A673 (cell line): ENCODE measurements around the gene KNCN. TPM values are rescaled to one million over a fixed set of nuclear protein-coding genes. Genes with fewer than 3 reads are reported as not detected.

Experiments used
- BruUV-seq: library from RNA; stranded (reverse); fragments of 400-500 nt; replicated peaks from 2 replicates; lab custom pipeline; 2021; lab: Mats Ljungman, UMichigan
- CTCF ChIA-PET: fragments of 300-600 bp; sonication (Branson Sonifier 250); formaldehyde crosslinking; loops from one replicate; lab custom pipeline; 2022; ENCODE audit warnings: antibody characterized with exemption; lab: Charles Lee
- POLR2A ChIA-PET: fragments of 300-600 bp; sonication (Branson Sonifier 250); formaldehyde crosslinking; loops from one replicate; lab custom pipeline; 2022; ENCODE audit warnings: antibody characterized with exemption; ENCODE audit not compliant: low non-redundant PET; lab: Charles Lee
- DNase-seq: peaks from one replicate; pipeline ENCODE4 v3.0.0-alpha.2; 2015; ENCODE audit warnings: low spot score
- H3K27ac ChIP-seq: fragments of 200-600 bp; sonication (generic); 2 replicates; pipeline ENCODE4 v1.5.1; 2016; ENCODE audit warnings: mixed run types, low read depth, mild to moderate bottlenecking, mixed read lengths, antibody characterized with exemption, low read length; ENCODE audit not compliant: poor library complexity, severe bottlenecking
- H3K27me3 ChIP-seq: fragments of 200-600 bp; sonication (generic); replicated peaks from 2 replicates; pipeline ENCODE4 v1.6.1; 2017; ENCODE audit warnings: mixed run types, low read depth, mild to moderate bottlenecking, mixed read lengths, antibody characterized with exemption, low read length; ENCODE audit not compliant: insufficient read depth, poor library complexity
- H3K36me3 ChIP-seq: fragments of 200-600 bp; sonication (generic); 2 replicates; pipeline ENCODE4 v1.6.1; 2016; ENCODE audit warnings: mixed run types, mild to moderate bottlenecking, mixed read lengths, antibody characterized with exemption, low read length; ENCODE audit not compliant: insufficient read depth, poor library complexity, severe bottlenecking
- H3K4me1 ChIP-seq: fragments of 200-600 bp; sonication (generic); 2 replicates; pipeline ENCODE4 v1.6.1; 2017; ENCODE audit warnings: mixed run types, mild to moderate bottlenecking, mixed read lengths, antibody characterized with exemption, low read length; ENCODE audit not compliant: insufficient read depth, poor library complexity, severe bottlenecking
- H3K4me3 ChIP-seq: fragments of 200-600 bp; sonication (generic); 2 replicates; pipeline ENCODE4 v1.5.1; 2016; ENCODE audit warnings: low read depth, mixed run types, mild to moderate bottlenecking, mixed read lengths, low read length; ENCODE audit not compliant: poor library complexity, severe bottlenecking
- H3K9me3 ChIP-seq: fragments of 200-600 bp; sonication (generic); 2 replicates; pipeline ENCODE4 v1.6.1; 2016; ENCODE audit warnings: mixed run types, low read depth, mild to moderate bottlenecking, mixed read lengths, antibody characterized with exemption, low read length; ENCODE audit not compliant: poor library complexity, severe bottlenecking
- EZH2 ChIP-seq: fragments of 200-600 bp; sonication (generic); IDR thresholded peaks from 2 replicates; pipeline ENCODE4 v1.6.1; 2017; ENCODE audit warnings: borderline replicate concordance, low read depth, mild to moderate bottlenecking, mixed read lengths, antibody characterized with exemption, low read length; ENCODE audit not compliant: poor library complexity, severe bottlenecking
- intact Hi-C: fragments of 100-400 bp; cut with micrococcal nuclease; formaldehyde crosslinking; loops from one replicate; pipeline ENCODE4 v1.10.0; 2022; ENCODE audit not compliant: unreplicated experiment
- total RNA-seq: library from RNA; stranded (reverse); gene quantifications from 2 replicates; pipeline ENCODE4 v1.2.3, GENCODE V29; 2021
- TF ChIP-seq, protein P1 (sequence below): fragments of 300-800, 200-600 bp; sonication (generic); conservative IDR thresholded peaks from 2 replicates; pipeline ENCODE4 v1.5.1; 2017; ENCODE audit warnings: low read depth, mild to moderate bottlenecking, antibody characterized with exemption, low read length, moderate library complexity, mixed read lengths

KNCN gene
- total RNA-seq, 1 experiment from 2014 or later, result not detected

DNA sequence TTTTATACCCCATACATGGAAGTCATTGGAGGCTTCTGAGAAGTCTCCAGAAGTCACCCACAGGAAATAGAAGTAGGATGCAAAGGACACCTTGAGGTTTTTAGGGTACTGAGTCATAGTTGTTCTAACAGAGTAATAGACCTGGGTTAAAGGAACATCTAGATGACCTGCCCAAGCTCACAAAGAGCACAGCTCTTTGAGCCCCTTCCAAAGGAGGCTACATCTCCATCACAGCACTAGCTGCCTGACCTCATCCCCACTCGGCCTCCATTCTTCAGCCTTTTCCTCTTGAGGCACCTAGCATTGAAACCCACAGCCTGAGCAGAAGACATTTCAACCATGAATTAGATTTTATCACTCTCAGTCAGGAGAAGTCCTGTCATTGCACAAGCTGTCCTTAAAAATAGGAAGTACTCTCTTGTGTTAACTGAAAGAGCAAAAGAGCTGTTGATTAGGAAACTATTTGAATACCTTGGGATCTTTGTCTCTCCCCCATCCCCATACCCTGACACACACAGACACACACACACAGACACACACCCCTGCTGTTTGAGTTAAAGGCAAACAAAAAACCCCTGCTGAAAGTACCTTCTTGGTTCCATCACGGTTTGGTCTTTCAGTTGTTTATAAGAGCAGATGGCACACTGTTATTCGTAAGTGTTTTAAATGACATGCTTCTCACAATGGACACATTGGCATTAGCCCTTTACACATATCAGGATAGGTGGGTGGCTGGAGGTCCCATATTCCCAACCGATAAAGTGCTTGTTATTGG, 30.4 kb upstream of the KNCN start:
- POLR2A ChIA-PET, result no interaction called here
- Histone ChIP-seq H3K36me3 (peaks cover 3% of the 10 kb centered on the region), H3K27ac (no peak overlapping the region), H3K4me1 (no peaks in the 10 kb centered on the region), H3K27me3 (no peaks in the 10 kb centered on the region), H3K4me3 (no peak overlapping the region), H3K9me3 (no peaks in the 10 kb centered on the region)
- CTCF ChIA-PET, result no interaction called here
- no peak for DNase-seq
- intact Hi-C loops, result no loop called here
- no TSS peak for BruUV-seq
- no peak for TF ChIP-seq EZH2
- TF ChIP-seq, protein P1, sequence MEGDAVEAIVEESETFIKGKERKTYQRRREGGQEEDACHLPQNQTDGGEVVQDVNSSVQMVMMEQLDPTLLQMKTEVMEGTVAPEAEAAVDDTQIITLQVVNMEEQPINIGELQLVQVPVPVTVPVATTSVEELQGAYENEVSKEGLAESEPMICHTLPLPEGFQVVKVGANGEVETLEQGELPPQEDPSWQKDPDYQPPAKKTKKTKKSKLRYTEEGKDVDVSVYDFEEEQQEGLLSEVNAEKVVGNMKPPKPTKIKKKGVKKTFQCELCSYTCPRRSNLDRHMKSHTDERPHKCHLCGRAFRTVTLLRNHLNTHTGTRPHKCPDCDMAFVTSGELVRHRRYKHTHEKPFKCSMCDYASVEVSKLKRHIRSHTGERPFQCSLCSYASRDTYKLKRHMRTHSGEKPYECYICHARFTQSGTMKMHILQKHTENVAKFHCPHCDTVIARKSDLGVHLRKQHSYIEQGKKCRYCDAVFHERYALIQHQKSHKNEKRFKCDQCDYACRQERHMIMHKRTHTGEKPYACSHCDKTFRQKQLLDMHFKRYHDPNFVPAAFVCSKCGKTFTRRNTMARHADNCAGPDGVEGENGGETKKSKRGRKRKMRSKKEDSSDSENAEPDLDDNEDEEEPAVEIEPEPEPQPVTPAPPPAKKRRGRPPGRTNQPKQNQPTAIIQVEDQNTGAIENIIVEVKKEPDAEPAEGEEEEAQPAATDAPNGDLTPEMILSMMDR, result no peak

DNA sequence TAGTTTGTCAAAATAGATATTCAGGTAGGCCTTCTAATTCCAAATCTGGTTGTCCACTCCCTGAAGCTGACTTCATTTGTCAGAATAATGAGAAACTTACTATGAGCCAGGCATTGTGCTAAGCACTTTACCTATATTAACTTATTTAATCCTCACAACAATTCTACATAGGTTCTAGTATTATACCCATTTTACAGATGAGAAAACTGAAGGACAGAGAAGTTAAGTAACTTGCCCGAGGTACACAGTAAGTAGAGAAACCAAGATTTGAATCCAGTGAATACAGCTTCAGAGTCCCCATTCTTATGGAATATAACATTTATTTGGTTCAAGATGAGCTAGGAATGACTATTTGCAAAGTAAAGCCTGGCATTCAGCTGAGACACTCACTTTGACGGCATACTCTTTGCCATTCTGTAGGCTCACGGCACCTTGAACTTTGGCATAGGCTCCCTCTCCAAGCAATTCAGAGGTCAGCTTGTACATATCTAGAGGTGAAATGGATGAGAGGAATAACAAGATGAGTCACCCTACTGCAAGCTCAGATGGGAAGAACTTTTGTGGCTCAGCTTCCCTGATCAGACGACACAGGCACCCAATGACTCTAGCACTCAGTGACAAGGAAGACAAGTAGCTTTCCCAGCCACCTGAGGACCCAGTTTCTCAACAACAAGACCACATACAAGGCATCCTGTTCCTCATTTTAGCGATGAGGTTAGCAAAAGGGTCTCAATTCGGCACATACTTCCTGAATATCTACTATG, 28.9 kb upstream of the KNCN start:
- ChIA-PET POLR2A (no interaction called here), CTCF (no interaction called here)
- H3K9me3 ChIP-seq, result no peaks in the 10 kb centered on the region
- no peak overlapping the region for H3K4me3 ChIP-seq
- H3K27me3 ChIP-seq, result no peaks in the 10 kb centered on the region
- no peak overlapping the region for H3K27ac ChIP-seq
- no peak for DNase-seq
- intact Hi-C loops, result no loop called here
- TF ChIP-seq EZH2, result no peak
- TF ChIP-seq, protein P1, result no peak
- no TSS peak for BruUV-seq
- no peaks in the 10 kb centered on the region for H3K4me1 ChIP-seq
- peaks cover 3% of the 10 kb centered on the region for H3K36me3 ChIP-seq

DNA sequence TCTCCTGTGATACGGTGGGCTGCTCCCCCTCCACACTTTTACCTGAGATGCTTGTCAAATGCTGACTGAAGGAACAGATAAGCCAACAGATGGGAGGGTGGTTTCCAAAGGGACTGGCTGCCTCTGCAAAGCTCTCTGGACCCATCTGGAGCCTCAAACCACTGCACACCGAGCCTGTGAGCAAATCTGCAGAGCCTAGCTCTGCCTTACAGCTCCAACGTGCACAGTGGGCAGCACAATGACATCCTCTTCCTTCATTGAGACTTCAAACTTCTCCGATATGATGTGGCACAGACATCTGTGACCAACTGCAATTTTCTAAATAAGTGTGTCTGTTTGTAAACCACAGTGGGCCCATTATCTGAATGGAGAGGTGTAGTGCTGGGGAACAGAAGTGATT, 26.2 kb upstream of the KNCN start:
- ChIA-PET CTCF (no interaction called here), POLR2A (no interaction called here)
- Histone ChIP-seq H3K4me1 (no peaks in the 10 kb centered on the region), H3K36me3 (peaks cover 3% of the 10 kb centered on the region), H3K4me3 (no peak overlapping the region), H3K9me3 (no peaks in the 10 kb centered on the region), H3K27me3 (no peaks in the 10 kb centered on the region), H3K27ac (no peak overlapping the region)
- no TSS peak for BruUV-seq
- intact Hi-C loops, result no loop called here
- TF ChIP-seq EZH2, result no peak
- DNase-seq, result no peak
